NCI-H1105 treated with DMSO at 0.1 percent for 48 hours (cell line): Measurements from ENCODE around the gene KRT9.
A peak's percentile ranks its signal among the peaks of the same experiment; 100 is the strongest.
"Not testable (repeated sequence)": the region's sequence is repeated elsewhere in the genome, so short reads cannot be mapped to it uniquely, and the experiment has no call there.

Source experiments
- DNase-seq: peaks from one replicate; lab custom pipeline; 2025; lab: John Stamatoyannopoulos, UW

Gene KRT9

DNA sequence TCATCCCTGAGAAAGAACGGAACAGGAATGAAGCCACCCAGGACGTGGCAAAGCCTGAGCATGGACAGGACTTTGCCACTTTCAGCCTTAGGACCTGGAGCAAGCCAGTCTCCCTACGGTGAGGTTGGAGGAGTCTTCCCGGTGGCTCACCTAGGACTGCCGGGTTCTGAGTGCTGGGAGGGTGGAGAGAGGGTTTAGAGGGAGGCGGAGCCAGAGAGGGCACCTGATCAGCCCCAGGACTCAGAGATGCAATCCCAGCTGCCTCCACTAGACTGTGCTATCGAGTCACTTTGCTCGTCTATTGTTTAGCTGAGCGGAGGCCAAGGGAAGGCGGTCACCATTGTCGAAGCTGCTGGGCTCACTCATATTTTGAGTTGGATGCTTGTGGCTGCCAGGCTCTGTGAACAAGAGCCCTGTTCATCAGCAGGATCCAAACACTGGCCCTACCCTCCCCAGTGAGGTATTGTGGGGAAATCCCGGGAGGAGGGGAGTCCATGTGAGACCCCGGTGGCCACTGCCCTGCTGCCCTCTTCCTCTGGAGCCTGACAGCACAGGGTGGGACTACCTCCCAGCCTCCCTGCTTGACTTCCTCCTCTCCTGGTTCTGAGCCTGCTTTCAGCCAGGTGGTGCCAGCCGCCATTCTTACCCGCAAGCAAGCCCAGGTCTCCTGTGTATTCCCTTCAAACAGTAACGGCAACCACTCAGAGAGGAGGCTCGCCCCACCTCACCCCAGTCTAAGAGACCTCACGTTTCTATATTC lies 7.8 kb upstream of the KRT9 start:
- peak; percentile 21 for DNase-seq

DNA sequence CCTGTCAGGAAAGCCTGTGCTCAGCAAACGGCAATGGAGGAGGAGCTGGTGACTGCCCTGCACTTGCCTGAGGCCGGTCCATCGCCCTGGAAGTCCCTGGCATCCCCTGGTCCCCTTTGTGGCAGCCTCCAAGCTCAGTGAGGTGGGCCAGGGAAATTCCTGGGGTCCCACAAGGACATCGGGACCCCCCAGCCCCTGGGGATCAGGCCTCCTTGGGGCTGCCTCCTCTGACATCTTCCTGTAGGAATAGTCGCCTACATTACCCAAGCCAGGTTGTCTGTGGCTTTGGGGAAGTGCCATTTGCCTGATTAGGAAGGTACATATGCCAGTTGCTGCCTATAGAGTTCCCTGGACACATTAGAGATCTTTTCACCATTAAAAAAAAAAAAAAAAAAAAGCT lies 7.1 kb upstream of the KRT9 start:
- no peak for DNase-seq

DNA sequence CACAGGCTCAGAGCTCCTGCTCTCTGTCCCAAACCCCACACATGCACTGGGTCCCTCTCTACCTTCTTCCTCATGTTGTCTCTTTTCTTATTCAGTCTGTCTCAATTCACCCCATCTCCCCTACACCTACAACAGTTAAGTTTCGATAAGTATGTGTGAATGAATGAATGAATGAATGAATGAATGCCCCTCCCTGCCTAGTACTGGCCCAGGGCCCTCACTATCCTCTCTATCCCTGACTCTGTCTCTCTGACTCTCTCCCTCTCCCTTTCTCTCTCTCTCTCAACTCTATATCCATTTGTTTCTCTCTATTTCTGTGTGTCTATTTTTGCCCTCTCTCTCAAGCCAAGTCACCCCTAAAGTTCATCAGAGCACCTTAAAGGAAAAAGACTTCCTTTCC lies 6.7 kb upstream of the KRT9 start:
- no peak for DNase-seq

- not testable (repeated sequence) for DNase-seq
Observed at GRCh38 chr17:41576740-41577139, 4.9 kb upstream of the KRT9 start.

GRCh38 chr17:41575336-41575735 lies 3.5 kb upstream of the KRT9 start:
- DNase-seq, result no peak

DNA sequence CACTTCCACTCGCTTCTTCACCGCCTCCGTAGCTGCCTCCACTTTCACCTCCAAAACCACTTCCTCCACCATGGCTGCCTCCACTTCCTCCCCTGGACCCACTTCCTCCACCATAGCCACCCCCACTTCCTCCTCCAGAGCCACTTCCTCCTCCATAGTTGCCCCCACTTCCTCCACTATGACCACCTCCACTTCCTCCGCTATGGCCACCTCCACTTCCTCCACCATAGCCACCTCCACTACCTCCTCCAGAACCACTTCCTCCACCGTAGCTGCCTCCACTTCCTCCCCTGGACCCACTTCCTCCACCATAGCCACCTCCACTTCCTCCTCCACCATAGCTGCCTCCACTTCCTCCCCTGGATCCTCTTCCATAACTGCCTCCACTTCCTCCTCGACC lies 4.5 kb downstream of the KRT9 start:
- DNase-seq, result no peak

GRCh38 chr17:41565338-41565737 lies 6.5 kb downstream of the KRT9 start:
- no peak for DNase-seq

GRCh38 chr17:41563607-41564170 lies 8.2 kb downstream of the KRT9 start:
- DNase-seq, result no peak

DNA sequence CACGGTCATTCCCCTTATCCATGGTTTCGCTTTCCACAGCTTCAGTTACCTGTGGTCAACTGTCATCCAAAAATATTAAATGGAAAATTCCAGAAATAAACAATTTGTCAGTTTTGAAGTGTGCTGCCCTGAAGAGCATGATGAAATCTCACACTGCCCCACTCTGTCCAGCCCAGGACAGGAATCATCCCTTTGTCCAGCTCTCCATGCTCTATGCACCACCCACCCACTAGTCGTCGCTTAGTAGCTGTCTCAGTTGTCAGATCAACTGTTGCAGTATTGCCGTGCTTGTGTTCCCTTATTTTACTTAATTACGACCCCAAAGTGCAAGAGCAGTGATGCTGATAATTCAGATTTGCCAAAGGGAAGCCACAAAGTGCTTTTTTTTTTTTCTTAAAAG lies 10.3 kb downstream of the KRT9 start:
- DNase-seq, result no peak

DNA sequence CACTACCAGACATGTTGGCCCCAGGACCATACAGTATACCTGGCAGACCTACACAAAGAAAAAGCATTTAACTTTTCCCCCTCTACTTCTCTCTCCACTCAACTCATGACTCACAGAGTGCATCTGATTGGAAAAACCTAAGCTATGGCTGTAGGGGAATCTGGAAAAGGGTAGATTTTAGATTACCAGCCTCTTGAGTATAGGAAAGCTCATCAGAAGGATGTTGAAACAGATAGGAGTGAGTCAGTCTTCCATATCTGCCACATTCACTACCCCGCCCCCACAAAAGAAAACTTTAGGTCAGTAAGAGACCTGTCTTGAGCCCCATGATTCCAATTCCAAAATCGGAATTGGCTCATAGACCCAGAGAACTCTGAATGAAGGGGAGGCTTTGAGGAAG lies 12.3 kb downstream of the KRT9 start:
- no peak for DNase-seq

DNA sequence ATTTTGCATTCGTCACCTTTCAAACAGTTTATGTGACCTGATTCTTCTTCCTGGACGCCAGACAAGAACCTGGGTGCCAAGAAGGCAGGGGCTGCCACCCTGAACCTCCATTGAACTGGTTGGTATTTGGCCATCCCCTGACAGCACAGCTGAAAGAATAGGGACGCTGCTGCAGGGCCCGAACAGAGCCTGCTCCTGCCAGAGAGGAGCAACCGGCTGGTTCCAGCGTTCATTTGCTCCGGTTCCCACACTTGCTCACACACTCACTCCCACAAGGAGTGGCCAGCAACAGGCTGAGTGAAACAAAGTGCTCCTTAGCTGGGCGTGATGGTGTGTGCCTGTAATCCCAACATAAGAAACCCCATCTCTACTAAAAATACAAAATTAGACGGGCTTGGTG lies 14.9 kb downstream of the KRT9 start:
- no peak for DNase-seq

DNA sequence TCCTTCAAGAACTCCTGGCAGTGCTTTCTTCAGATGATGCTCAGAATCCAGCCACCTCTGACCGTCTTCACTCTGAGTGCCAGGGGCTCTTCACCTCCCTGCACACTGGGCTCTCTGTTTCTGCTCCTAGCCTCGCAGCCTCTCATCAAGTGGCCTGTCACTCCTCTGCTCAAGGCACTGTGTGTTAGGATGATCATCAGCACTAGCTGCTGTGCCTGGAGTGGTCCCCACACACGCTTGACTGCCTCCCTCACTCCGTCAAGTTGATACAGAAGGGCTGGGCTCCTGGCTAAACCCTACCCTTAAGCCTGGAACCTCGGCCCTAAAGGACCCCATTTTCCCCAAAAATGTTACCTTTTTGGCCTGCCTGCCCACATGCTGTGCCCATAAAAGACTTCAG lies 15.6 kb downstream of the KRT9 start:
- no peak for DNase-seq

- DNase-seq, result no peak
Observed at GRCh38 chr17:41555105-41555887, 16.6 kb downstream of the KRT9 start.

DNA sequence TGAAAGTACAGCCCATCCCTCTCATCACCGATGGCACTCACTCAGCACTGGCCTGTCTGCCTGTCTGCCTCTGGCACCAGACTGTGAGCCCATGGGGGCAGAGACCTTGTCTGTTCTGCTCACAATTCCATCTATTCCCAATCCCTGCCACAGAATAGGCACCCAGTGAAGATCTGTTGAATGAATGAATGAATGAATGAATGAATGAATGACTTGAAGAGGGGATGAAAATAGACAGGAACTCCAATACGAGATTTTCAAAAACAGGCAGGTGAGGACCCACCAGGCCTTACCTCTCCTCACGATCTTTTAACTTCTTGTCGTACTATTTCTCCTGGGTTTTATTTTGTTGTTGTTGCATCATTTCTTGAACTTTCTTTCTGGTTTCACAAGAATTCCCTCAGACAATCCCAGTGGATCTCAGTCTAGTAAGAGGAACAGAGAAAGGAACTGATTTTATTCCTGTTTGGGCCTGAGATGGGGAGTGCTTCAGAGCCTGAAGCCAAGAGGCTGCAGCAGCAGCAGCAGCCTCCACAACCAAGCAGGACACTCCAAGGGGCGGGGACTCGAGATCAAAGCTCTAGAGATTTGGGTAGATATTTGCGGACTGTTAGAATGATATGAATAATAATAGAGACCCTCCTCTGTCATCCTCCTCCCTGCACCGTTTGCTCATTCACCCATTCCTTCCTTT lies 17.7 kb downstream of the KRT9 start:
- DNase-seq, result no peak

- DNase-seq, result no peak
Observed at GRCh38 chr17:41553176-41553575, 18.7 kb downstream of the KRT9 start.

GRCh38 chr17:41552455-41552854 lies 19.4 kb downstream of the KRT9 start:
- no peak for DNase-seq

DNA sequence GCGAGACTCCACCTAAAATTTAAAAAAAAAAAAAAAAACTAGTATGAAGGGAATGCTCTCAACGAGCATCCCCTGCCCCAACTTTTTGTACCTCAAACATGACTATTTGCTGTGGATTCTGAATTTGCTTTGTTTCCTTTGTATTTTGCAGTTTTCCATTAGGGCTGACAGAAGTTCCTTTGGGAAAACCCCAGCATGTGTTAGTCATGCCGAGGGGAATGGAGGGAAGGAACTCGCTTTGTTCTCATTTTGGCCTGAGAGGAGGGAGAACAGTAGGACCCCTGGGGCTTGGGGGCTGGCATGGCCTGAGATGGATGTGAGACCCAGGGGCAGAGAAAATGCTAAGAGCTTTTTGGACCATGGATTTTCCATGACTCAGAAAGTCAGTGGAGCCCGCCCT lies 20.5 kb downstream of the KRT9 start:
- no peak for DNase-seq

DNA sequence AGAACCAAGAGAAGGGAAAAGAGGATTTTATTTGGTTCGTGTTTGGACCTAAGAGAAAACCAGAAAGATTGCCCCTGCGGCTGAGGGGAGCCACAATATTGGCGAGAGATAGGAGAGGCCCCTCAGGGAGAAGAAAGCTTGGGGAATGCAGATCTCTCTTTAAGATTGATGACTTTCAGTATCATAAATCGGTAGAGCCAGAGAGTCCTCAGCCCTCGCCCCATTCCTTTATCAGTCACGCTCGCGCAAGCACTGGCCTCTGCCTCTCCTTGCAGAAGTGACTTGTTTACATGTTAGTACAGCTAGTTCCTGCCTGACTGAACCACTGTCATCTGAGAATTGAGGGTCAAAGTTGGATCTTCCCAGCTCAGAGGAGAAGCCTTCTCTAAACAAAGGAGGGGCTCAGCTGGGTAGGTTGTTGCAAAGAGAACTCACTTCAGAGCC lies 22.2 kb downstream of the KRT9 start:
- no peak for DNase-seq

DNA sequence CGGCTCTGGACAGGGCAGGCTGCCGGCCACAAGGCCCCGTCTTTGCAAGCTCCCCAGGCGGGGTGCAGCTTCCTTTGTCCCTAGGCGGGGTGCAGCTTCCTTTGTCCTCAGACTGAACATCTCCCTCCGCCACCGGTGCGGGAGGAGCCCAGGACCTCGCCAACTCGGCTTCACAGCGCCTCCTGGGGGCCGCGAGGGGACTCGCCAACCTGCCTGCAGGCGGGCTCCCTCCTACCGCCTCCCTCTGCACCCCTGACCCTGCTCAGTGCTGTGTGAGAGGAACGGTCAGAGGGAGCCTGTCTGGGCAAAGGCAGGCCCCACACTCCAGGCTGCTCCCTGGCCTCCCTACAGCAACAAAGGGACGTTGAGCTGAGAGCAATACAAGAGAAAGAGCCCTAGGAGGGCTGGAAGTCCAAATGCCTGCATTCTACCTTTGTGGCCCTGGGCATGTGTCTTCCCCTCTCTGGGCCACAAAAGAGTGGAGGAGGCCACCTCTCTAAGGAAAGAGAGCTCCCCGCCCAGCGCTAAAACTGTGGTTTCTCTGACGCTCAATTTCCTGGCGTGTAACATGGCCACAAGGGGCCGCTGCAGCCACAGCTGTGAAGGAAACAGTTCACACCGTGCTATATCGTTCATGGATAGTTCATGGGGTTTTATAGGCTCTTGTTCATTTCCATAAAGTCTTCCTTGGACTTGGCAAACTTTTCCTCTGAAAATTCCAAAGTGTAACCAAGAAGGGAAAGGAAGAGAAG lies 22.8 kb downstream of the KRT9 start:
- peak; percentile 55 for DNase-seq

GRCh38 chr17:41547921-41548843 lies 23.7 kb downstream of the KRT9 start:
- DNase-seq, result no peak

- no peak for DNase-seq
Observed at GRCh38 chr17:41547378-41547841, 24.4 kb downstream of the KRT9 start.
